Fibroblast of lung (primary cell): Measurements from ENCODE around the gene ZDHHC12.

Source experiments
- CTCF ChIP-seq, 2 donors: IDR thresholded peaks in 1 of 2; conservative IDR thresholded peaks in 1 of 2; 1 replicate in 1 of 2; 2 replicates in 1 of 2; pipeline ENCODE4 v1.5.1; 2011 to 2012; ENCODE audit warnings: low read length in 2 of 2, control low read depth in 1 of 2, inconsistent platforms in 1 of 2, low read depth in 1 of 2, mild to moderate bottlenecking in 1 of 2
- EZH2 ChIP-seq: IDR thresholded peaks from 2 replicates; pipeline ENCODE4 v1.5.1; 2012; ENCODE audit warnings: low read length, control low read depth, mild to moderate bottlenecking; ENCODE audit errors: missing control alignments

- TF ChIP-seq EZH2, result no peak
- TF ChIP-seq CTCF (conservative IDR thresholded peaks at IDR 0.05 in 1 of 2, IDR thresholded peaks at IDR 0.05 in 1 of 2; ENCODE audit: low read depth in 1 of 2, low read length in 2 of 2), result no peak
These were observed 34.6 kb downstream of the ZDHHC12 start for GRCh38 chr9:128689293-128689774.
